GM19463 (cell line): ENCODE results near the gene ECEL1.
"Not testable (repeated sequence)": the region's sequence is repeated elsewhere in the genome, so short reads cannot be mapped to it uniquely, and the experiment has no call there.

Experiments used
- ATAC-seq: cut with Tn5 transposase; IDR thresholded peaks from one replicate; pipeline ENCODE4 v1.9.1; 2021; ENCODE audit warnings: mild to moderate bottlenecking, moderate library complexity; ENCODE audit not compliant: unreplicated experiment

Gene ECEL1

GRCh38 chr2:232444409-232445148 lies 43.1 kb downstream of the ECEL1 start:
- ATAC-seq = no peak

DNA sequence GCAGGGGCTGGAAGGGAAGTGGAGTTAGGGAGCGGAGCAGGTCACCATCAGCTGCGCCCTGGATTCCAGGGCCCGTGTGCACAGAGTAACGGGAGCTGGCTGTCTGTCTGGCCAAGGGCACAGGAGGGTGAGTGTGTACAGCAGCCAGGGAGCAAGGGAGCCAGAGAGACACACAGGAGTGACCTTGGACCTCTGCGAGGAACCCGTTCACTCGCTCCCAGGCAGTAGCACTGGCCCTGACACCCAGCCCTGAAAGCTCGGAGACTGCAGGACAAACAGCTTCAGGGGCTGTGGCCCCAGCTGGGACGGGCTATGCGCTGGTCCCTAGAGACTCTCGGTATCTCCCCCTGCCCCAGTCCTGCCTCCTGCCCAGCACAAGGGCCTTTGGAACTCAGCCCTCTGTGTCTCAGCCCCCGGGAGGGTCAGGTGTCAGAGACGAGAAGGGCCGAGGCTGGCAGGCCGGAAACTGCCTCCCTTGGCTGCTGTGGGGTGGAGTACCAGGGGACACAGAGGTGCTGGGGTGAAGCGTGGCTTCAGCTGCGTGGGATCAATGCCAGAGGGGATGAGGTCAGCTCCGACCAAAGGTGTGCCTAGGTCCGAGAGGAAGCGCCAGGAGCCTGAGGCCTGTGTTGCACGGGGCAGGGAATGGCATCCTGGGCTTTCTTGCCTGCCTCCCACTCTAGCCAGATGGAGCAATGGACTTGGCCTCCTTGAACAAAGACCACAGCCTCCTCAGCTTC lies 43.8 kb downstream of the ECEL1 start:
- not testable (repeated sequence) for ATAC-seq

DNA sequence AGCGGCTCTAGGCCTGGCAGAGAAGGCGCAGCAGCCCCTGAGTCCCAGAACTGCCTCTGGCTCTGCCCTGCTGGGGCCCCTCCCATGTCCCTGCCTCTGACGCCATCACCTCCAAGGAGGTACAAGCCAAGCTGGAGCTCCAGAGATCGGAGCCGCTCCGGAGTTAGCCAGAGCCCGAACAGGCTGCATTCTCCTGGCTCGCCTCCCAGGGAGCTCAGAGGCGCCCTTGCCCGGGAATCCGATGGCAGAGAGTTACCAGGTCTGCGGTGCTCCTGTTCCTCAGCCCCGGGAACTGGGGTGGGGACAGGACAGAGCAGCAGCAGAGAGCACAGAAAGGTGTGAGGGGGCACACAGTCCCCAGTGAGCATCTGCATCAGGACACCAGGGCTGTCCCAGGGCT lies 44.6 kb downstream of the ECEL1 start:
- ATAC-seq = not testable (repeated sequence)

- ATAC-seq = not testable (repeated sequence)
Observed at GRCh38 chr2:232442431-232442830, 45.2 kb downstream of the ECEL1 start.

- not testable (repeated sequence) for ATAC-seq
Observed at GRCh38 chr2:232441922-232442321, 45.7 kb downstream of the ECEL1 start.

DNA sequence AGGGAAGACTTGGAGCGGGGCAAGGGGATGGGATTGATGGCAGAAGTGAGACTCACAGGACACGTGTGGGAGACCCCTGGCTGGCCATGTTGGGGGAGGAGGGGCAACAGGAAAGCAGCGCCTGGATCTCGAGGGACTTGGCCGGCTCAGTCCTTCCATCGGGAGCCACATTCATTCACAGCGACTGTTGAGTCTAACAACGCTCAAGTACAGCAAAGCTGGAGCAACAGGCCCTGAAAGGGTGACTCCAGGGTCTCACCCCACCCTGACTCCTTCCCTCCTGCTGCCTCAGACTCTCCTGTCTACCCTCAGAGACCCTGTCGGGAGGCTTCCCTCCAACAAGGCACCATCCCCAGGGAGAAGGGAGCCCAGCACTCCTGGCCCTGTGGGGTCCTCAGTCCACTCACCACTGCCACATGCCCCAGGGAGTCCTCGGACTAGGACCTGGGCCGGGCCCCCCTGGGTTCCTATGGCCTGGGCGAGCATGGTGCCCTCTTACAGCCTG lies 46.4 kb downstream of the ECEL1 start:
- ATAC-seq = no peak

DNA sequence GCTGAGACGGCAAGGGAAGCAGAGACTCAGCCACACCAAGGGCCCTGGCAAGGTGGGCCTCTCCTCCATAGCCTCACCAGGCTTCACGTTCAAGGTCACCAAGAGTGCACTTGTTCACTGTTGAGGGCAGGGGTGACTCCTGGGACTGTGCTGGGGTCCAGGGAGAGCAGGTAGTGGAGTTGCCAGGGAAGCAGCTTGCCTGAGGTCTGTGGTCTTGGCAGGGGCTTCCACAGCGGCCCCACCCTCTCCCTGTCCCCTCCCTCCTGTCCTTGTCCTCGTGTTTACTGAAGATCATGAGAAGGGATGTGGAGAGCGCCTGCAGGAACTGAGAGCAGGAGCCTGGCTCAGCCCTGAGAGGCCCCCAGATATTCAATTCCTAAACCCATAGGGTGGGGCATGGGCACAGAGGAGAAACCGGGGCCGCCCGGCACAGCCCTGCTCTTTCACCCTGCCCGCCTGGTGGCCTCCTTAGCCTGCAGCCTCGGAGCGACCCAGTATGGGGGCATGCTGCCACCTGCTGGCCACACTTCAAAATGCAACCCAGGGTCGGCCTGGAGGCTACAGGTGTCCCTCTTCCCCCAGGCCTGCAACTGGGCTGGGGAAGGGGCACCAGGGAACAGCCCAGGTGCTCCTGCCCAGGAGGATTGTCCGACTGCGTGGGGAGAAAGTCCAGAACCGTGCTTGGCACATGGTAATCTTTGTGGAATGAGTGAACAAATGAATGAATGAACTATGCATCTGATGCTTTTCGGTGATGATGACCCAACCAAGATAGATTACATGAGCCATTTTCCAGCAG lies 47.2 kb downstream of the ECEL1 start:
- peak; percentile 81 for ATAC-seq

- ATAC-seq = no peak
Observed at GRCh38 chr2:232439758-232440135, 47.9 kb downstream of the ECEL1 start.

- ATAC-seq = no peak
Observed at GRCh38 chr2:232438951-232439757, 48.5 kb downstream of the ECEL1 start.

- ATAC-seq = no peak
Observed at GRCh38 chr2:232438091-232438490, 49.5 kb downstream of the ECEL1 start.

GRCh38 chr2:232437195-232437571 lies 50.5 kb downstream of the ECEL1 start:
- ATAC-seq = no peak

- no peak for ATAC-seq
Observed at GRCh38 chr2:232436381-232437194, 51.0 kb downstream of the ECEL1 start.

DNA sequence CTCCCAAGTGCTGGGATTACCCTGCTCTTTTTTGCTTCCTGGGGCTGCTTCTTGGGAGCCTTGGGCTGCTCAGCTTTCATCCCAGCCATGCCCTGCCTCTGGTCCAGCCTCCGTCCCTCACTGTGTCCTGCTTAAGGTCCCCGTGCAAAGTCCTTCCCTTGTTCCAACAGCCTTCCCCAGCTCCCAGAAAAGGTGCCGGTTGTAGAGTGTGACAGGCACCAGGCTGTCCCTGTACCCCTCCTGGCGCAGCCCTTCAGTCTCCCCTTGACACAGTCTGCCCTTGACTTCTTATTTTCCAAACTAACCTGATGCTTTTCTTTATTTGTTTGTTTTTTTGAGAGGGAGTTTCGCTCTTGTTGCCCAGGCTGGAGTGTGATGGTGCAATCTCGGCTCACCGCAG lies 51.8 kb downstream of the ECEL1 start:
- ATAC-seq = no peak

- no peak for ATAC-seq
Observed at GRCh38 chr2:232435375-232435648, 52.3 kb downstream of the ECEL1 start.

DNA sequence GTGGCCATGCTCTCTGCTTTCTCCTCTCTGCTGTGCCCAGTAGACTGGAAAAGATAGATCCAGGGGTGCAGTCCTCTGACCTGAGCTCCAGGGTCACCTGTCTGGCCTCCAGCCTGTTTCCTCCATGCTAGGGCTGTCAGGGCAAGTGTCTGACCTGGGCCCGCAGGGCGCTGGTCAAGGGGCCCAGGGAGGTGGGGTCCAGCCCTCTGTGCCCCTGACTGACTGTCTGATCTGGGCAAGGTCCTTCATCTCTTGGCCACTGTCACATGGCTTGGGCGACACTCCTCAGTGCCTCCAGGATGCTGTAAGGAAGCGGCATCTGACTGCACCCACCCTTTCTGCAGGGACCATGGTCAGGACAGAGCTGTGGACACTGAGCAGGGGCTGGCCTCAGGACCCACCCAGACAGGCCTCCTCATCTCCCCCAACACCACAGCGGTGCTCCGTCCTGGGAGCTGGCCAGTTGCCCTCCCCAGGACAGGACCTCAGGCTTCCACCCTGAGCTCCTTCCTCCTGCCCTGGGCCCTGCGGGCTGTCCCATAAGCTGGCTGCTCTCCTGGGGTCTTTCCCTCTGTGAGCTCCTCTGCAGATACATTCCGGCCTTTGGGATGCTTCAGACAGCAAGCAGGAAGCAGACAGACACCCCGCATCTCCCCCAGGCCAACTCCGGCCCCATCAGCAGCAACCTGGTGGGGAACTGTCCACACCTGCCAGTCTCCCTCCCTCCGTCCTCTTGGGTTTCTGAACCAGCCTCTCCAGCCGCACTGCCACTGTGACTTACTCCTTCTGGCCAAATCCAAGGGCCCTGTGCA lies 52.9 kb downstream of the ECEL1 start:
- ATAC-seq = no peak

- ATAC-seq = no peak
Observed at GRCh38 chr2:232434091-232434490, 53.5 kb downstream of the ECEL1 start.

- ATAC-seq = not testable (repeated sequence)
Observed at GRCh38 chr2:232433622-232434021, 54.0 kb downstream of the ECEL1 start.

GRCh38 chr2:232432598-232433184 lies 54.9 kb downstream of the ECEL1 start:
- no peak for ATAC-seq
